ENCODE results near the gene CIDEB. TPM values are rescaled to one million over a fixed set of nuclear protein-coding genes. Genes with fewer than 3 reads are reported as not detected.
A peak's percentile ranks its signal among the peaks of the same experiment; 100 is the strongest.

The CIDEB gene
- total and polyA plus RNA-seq, 11 donors: 1.7 to 10.1 (median 3.0) TPM

- no peaks in the 10 kb centered on the region for H3K9me3 ChIP-seq
- ATAC-seq (no peak), DNase-seq (no peak)
- peaks cover 0 to 40% (median 8%) of the 10 kb centered on the region in 12 donors for H3K4me1 ChIP-seq
- no peak overlapping the region for H3K4me3 ChIP-seq
- WGBS, 4 donors: 91 to 94% (median 92%) methylated on average over 5 of the region's 5 CpGs
- H3K36me3 ChIP-seq: no peaks in the 10 kb centered on the region
- no peaks in the 10 kb centered on the region for H3K27me3 ChIP-seq
- no peak for TF ChIP-seq POLR2A (IDR thresholded peaks at IDR 0.05)
- TF ChIP-seq, protein P1, sequence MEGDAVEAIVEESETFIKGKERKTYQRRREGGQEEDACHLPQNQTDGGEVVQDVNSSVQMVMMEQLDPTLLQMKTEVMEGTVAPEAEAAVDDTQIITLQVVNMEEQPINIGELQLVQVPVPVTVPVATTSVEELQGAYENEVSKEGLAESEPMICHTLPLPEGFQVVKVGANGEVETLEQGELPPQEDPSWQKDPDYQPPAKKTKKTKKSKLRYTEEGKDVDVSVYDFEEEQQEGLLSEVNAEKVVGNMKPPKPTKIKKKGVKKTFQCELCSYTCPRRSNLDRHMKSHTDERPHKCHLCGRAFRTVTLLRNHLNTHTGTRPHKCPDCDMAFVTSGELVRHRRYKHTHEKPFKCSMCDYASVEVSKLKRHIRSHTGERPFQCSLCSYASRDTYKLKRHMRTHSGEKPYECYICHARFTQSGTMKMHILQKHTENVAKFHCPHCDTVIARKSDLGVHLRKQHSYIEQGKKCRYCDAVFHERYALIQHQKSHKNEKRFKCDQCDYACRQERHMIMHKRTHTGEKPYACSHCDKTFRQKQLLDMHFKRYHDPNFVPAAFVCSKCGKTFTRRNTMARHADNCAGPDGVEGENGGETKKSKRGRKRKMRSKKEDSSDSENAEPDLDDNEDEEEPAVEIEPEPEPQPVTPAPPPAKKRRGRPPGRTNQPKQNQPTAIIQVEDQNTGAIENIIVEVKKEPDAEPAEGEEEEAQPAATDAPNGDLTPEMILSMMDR (IDR thresholded peaks at IDR 0.05): no peak
- H3K27ac ChIP-seq: no peak overlapping the region
- intact Hi-C loops (cut with DNase I): no loop called here
Observed at GRCh38 chr14:24283796-24284460, 23.8 kb downstream of the CIDEB start.

GRCh38 chr14:24282736-24283135 lies 25.0 kb downstream of the CIDEB start:
- peak in 1 of 5 donors; percentile 10 for DNase-seq
- intact Hi-C loops (cut with DNase I): no loop called here
- no peaks in the 10 kb centered on the region for H3K27me3 ChIP-seq
- ATAC-seq: no peak
- WGBS, 4 donors: 81 to 92% (median 85%) methylated on average over 2 to 3 of the region's 3 CpGs
- H3K36me3 ChIP-seq: no peaks in the 10 kb centered on the region
- no peak overlapping the region for H3K4me3 ChIP-seq
- H3K27ac ChIP-seq: no peak overlapping the region
- H3K9me3 ChIP-seq: no peaks in the 10 kb centered on the region
- TF ChIP-seq, protein P1 (IDR thresholded peaks at IDR 0.05): no peak
- no peak for TF ChIP-seq POLR2A (IDR thresholded peaks at IDR 0.05)
- H3K4me1 ChIP-seq: peaks cover 0 to 52% (median 8%) of the 10 kb centered on the region in 12 donors

GRCh38 chr14:24281636-24282035 lies 26.1 kb downstream of the CIDEB start:
- no peak for DNase-seq
- Histone ChIP-seq H3K36me3 (no peaks in the 10 kb centered on the region), H3K4me1 (peaks cover 0 to 63% (median 8%) of the 10 kb centered on the region in 12 donors), H3K27me3 (no peaks in the 10 kb centered on the region), H3K4me3 (no peak overlapping the region), H3K27ac (peak overlapping the region in 3 of 12 donors; percentile 22 to 81 (median 38)), H3K9me3 (no peaks in the 10 kb centered on the region)
- no peak for ATAC-seq
- TF ChIP-seq, protein P1 (IDR thresholded peaks at IDR 0.05): no peak
- no peak for TF ChIP-seq POLR2A (IDR thresholded peaks at IDR 0.05)
- 82 to 95% (median 94%) methylated on average over 7 of the region's 7 CpGs for WGBS, 4 donors
- intact Hi-C loops (cut with DNase I): no loop called here

GRCh38 chr14:24280797-24281460 lies 26.8 kb downstream of the CIDEB start:
- Histone ChIP-seq H3K4me3 (no peak overlapping the region), H3K36me3 (no peaks in the 10 kb centered on the region), H3K27me3 (no peaks in the 10 kb centered on the region), H3K27ac (peak overlapping the region in 5 of 12 donors; percentile 3 to 81 (median 38)), H3K9me3 (no peaks in the 10 kb centered on the region), H3K4me1 (peaks cover 0 to 69% (median 8%) of the 10 kb centered on the region in 12 donors)
- WGBS, 4 donors: 64 to 72% (median 68%) methylated on average over 6 of the region's 6 CpGs
- DNase-seq: peak in 1 of 5 donors; percentile 58
- intact Hi-C loops (cut with DNase I): no loop called here
- peak in 3 of 4 donors; percentile 12 to 44 (median 21) for ATAC-seq
- TF ChIP-seq, protein P1 (IDR thresholded peaks at IDR 0.05): no peak
- TF ChIP-seq POLR2A (IDR thresholded peaks at IDR 0.05): no peak

Measured in heart left ventricle (tissue), 16 donors.